PC-3 (cell line): Measurements from ENCODE around the gene EMID1. TPM values are rescaled to one million over a fixed set of nuclear protein-coding genes. Genes with fewer than 3 reads are reported as not detected.

Experiments used
- ATAC-seq: fragments of 200-7000 bp; cut with Tn5 transposase; 2 replicates; pipeline ENCODE4 v1.9.1; 2020; ENCODE audit warnings: mild to moderate bottlenecking, moderate library complexity
- BruUV-seq: library from RNA; stranded (reverse); fragments of 400-500 nt; replicated peaks from 2 replicates; lab custom pipeline; 2021; lab: Mats Ljungman, UMichigan
- CTCF ChIA-PET: fragments of 300-600 bp; sonication (Branson Sonifier 250); formaldehyde crosslinking; loops from one replicate; lab custom pipeline; 2022; ENCODE audit warnings: antibody characterized with exemption; lab: Charles Lee
- POLR2A ChIA-PET: fragments of 300-600 bp; sonication (Branson Sonifier 250); formaldehyde crosslinking; loops from one replicate; lab custom pipeline; 2022; ENCODE audit warnings: antibody characterized with exemption; ENCODE audit not compliant: unreplicated experiment; lab: Charles Lee
- DNase-seq: peaks from one replicate; pipeline ENCODE4 v3.0.0-alpha.2; 2015
- H2AFZ ChIP-seq: fragments of 300-600 bp; sonication (generic); 2 replicates; pipeline ENCODE4 v1.6.0; 2016; ENCODE audit warnings: antibody characterized with exemption, low read length
- H3F3A ChIP-seq: fragments of 300-600 bp; sonication (generic); one replicate; pipeline ENCODE4 v1.6.0; 2017; ENCODE audit warnings: antibody characterized with exemption, low read length, control low read depth, mild to moderate bottlenecking; ENCODE audit not compliant: unreplicated experiment
- H3K27ac ChIP-seq: fragments of 300-600 bp; sonication (generic); 2 replicates; pipeline ENCODE4 v1.5.1; 2016; ENCODE audit warnings: mild to moderate bottlenecking, low read length
- H3K27me3 ChIP-seq: fragments of 300-600 bp; sonication (generic); 2 replicates; pipeline ENCODE4 v1.6.1; 2016; ENCODE audit warnings: low read length, mixed read lengths
- H3K36me3 ChIP-seq: fragments of 300-600 bp; sonication (generic); 2 replicates; pipeline ENCODE4 v1.6.1; 2016; ENCODE audit warnings: low read depth, mixed run types, low read length, mixed read lengths
- H3K4me1 ChIP-seq: fragments of 300-600 bp; sonication (generic); 2 replicates; pipeline ENCODE4 v1.5.1; 2016; ENCODE audit warnings: low read length; ENCODE audit not compliant: insufficient read depth
- H3K4me2 ChIP-seq: fragments of 300-600 bp; sonication (generic); 2 replicates; pipeline ENCODE4 v1.6.0; 2016; ENCODE audit warnings: low read length
- H3K4me3 ChIP-seq: fragments of 300-600 bp; sonication (generic); 2 replicates; pipeline ENCODE4 v1.5.1; 2016; ENCODE audit warnings: mild to moderate bottlenecking, low read length, mixed read lengths
- H3K79me2 ChIP-seq: fragments of 300-600 bp; sonication (generic); 2 replicates; pipeline ENCODE4 v1.6.1; 2017; ENCODE audit warnings: low read length, mixed read lengths
- H3K9ac ChIP-seq: fragments of 300-600 bp; sonication (generic); 2 replicates; pipeline ENCODE4 v1.6.0; 2016; ENCODE audit warnings: mild to moderate bottlenecking, low read length
- H3K9me2 ChIP-seq: fragments of 300-600 bp; sonication (generic); replicated peaks from 2 replicates; pipeline ENCODE4 v1.6.1; 2016; ENCODE audit warnings: mixed run types, low read length, mixed read lengths
- H3K9me3 ChIP-seq: fragments of 300-600 bp; sonication (generic); 2 replicates; pipeline ENCODE4 v1.6.1; 2016; ENCODE audit warnings: low read length, mixed read lengths
- H4K20me1 ChIP-seq: fragments of 300-600 bp; sonication (generic); 2 replicates; pipeline ENCODE4 v1.6.1; 2016; ENCODE audit warnings: low read length, mixed read lengths
- EZH2 ChIP-seq: fragments of 300-600 bp; sonication (generic); IDR thresholded peaks from one replicate; pipeline ENCODE4 v1.6.1; 2017; ENCODE audit warnings: antibody characterized with exemption, mild to moderate bottlenecking, low read length; ENCODE audit not compliant: unreplicated experiment
- EZH2phosphoT487 ChIP-seq: fragments of 300-600 bp; sonication (generic); IDR thresholded peaks from 2 replicates; pipeline ENCODE4 v1.6.1; 2018; ENCODE audit warnings: mild to moderate bottlenecking, antibody characterized with exemption, low read length, borderline replicate concordance
- intact Hi-C: fragments of 100-400 bp; cut with micrococcal nuclease; formaldehyde crosslinking; loops from 2 replicates; pipeline ENCODE4 v1.9.0; 2023
- total RNA-seq: library from RNA; depleted of rRNA; stranded (reverse); fragments of >200 nt; gene quantifications from 2 replicates; pipeline ENCODE4 v1.2.3, GENCODE V29; 2014
- TF ChIP-seq, protein P1 (sequence below): fragments of 300-600 bp; sonication (generic); conservative IDR thresholded peaks from 2 replicates; pipeline ENCODE4 v1.5.1; 2017; ENCODE audit warnings: antibody characterized with exemption, low read depth, mild to moderate bottlenecking, low read length

The EMID1 gene
- total RNA-seq, 1 experiment from 2014 or later: 1.2 TPM

DNA sequence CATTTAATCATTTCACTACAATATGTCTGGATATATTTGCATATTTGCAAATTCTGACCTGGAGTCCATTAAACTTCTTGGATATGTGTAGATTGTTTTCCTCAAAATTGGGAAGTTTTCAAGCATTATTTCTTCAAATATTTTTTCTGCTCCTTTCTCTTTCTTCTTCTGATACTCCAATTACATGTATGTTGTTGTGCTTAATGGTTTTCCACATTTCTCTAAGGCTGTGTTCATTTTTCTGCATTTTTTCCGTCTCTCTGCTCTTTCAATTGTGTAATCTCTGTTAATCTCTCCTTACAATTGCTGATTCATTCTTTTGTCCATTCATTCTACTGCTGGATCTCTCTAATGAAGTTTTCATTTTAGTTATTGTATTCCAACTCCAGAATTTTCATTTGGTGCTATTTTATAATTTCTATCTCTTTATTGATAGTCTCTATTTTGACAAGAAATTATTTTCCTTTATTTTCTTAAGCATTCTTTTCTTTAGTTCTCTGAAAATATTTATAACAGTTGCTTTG lies 30.3 kb upstream of the EMID1 start:
- BruUV-seq: no TSS peak
- Histone ChIP-seq H3K4me2 (no peak overlapping the region), H4K20me1 (no peaks in the 10 kb centered on the region), H3K9me2 (no peaks in the 10 kb centered on the region), H3K36me3 (no peaks in the 10 kb centered on the region), H3K79me2 (no peaks in the 10 kb centered on the region), H3K4me3 (no peak overlapping the region), H3F3A (no peaks in the 10 kb centered on the region), H3K9me3 (0 out of 2 replicates have a peak, but pooled peaks cover 9% of the 10 kb centered on the region), H3K27ac (no peak overlapping the region), H3K9ac (no peak overlapping the region), H3K4me1 (no peaks in the 10 kb centered on the region), H2AFZ (no peak overlapping the region), H3K27me3 (no peaks in the 10 kb centered on the region)
- CTCF ChIA-PET: no interaction called here
- DNase-seq (no peak), ATAC-seq (no peak)
- TF ChIP-seq, protein P1, sequence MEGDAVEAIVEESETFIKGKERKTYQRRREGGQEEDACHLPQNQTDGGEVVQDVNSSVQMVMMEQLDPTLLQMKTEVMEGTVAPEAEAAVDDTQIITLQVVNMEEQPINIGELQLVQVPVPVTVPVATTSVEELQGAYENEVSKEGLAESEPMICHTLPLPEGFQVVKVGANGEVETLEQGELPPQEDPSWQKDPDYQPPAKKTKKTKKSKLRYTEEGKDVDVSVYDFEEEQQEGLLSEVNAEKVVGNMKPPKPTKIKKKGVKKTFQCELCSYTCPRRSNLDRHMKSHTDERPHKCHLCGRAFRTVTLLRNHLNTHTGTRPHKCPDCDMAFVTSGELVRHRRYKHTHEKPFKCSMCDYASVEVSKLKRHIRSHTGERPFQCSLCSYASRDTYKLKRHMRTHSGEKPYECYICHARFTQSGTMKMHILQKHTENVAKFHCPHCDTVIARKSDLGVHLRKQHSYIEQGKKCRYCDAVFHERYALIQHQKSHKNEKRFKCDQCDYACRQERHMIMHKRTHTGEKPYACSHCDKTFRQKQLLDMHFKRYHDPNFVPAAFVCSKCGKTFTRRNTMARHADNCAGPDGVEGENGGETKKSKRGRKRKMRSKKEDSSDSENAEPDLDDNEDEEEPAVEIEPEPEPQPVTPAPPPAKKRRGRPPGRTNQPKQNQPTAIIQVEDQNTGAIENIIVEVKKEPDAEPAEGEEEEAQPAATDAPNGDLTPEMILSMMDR: no peak
- TF ChIP-seq EZH2: no peak
- no peak for TF ChIP-seq EZH2phosphoT487
- intact Hi-C loops: no loop called here
- POLR2A ChIA-PET: no interaction called here

DNA sequence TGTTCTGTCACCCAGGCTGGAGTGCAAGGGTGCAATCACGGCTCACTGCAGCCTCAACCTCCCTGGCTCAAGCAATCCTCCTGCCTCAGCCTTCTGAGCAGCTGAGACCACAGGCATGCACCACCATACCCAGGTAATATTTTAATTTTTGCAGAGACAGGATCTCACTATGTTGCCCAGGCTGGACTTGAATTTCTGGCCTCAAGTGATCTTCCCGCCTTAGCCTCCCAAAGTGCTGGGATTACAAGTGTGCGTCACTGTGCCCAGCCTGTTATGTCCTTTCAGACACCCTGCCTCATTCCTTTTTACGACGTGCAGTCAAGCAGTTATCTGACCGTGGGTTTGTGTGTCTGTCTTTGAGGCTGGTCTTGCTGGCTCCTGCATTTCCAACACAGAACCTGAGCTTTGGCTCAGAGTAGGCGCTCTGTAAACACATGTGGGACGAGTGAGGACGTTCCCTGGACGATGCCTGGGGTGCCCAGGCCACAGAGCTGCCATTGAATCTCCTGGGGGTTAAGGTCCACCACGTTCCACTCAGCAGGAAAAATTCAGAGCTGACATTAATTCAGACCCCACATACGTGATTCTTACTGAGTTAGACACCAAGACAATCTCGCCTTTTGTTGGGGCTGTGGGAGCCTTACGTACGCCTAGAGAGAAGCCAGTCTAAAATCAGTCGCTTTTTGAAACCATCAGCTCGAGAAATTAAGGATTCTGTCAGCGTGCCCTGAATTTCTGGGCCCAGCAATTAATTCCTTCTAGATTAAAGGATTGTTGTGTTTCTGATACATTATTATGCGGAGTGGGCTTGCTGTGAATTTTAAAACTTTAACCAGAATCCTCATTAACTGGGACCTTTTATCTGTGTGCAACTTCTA lies 21.5 kb upstream of the EMID1 start:
- intact Hi-C loops: no loop called here
- Histone ChIP-seq H3F3A (no peaks in the 10 kb centered on the region), H3K4me2 (no peak overlapping the region), H3K9ac (no peak overlapping the region), H3K36me3 (no peaks in the 10 kb centered on the region), H3K4me3 (no peak overlapping the region), H3K9me2 (no peaks in the 10 kb centered on the region), H3K27me3 (no peaks in the 10 kb centered on the region), H3K9me3 (no peaks in the 10 kb centered on the region), H2AFZ (no peak overlapping the region), H3K79me2 (no peaks in the 10 kb centered on the region), H4K20me1 (no peaks in the 10 kb centered on the region), H3K27ac (no peak overlapping the region), H3K4me1 (no peaks in the 10 kb centered on the region)
- ATAC-seq (no peak), DNase-seq (no peak)
- TF ChIP-seq, protein P1: no peak
- TF ChIP-seq EZH2 (no peak), EZH2phosphoT487 (no peak)
- CTCF ChIA-PET: no interaction called here
- POLR2A ChIA-PET: no interaction called here
- BruUV-seq: no TSS peak
